GM12878 (cell line): ENCODE data around the gene PXT1.

Experiments used
- CHD2 ChIP-seq: IDR thresholded peaks from 2 replicates; pipeline ENCODE4 v1.6.1; 2011; ENCODE audit warnings: low read depth, low read length, improper control_type of control experiment, borderline replicate concordance
- CTCF ChIP-seq, 3 experiments: IDR thresholded peaks in 2 of 3; conservative IDR thresholded peaks in 1 of 3; 2 replicates each; pipeline ENCODE4 v1.5.1; 2011; ENCODE audit warnings: low read depth in 3 of 3, low read length in 3 of 3, mild to moderate bottlenecking in 3 of 3, control low read depth in 2 of 3, moderate library complexity in 2 of 3, inconsistent platforms in 1 of 3, mixed read lengths in 1 of 3; ENCODE audit not compliant: control insufficient read depth in 2 of 3, insufficient read depth in 1 of 3; ENCODE audit errors: extremely low read depth in 1 of 3
- EP300 ChIP-seq, 2 experiments: fragments of 150-350 bp in 1 of 2; IDR thresholded peaks; 2 replicates each; pipeline ENCODE4 v1.6.1; 2011 to 2012; ENCODE audit warnings: low read depth in 2 of 2, low read length in 2 of 2, borderline replicate concordance in 1 of 2, improper control_type of control experiment in 1 of 2, inconsistent platforms in 1 of 2; ENCODE audit not compliant: control insufficient read depth in 1 of 2
- GABPA ChIP-seq: IDR thresholded peaks from 2 replicates; pipeline ENCODE4 v1.6.1; 2014; ENCODE audit warnings: antibody characterized with exemption, low read depth, mild to moderate bottlenecking, inconsistent platforms
- SKIL ChIP-seq: fragments of 450-650 bp; IDR thresholded peaks from 2 replicates; pipeline ENCODE4 v1.6.1; 2017; ENCODE audit warnings: mild to moderate bottlenecking, low read depth, inconsistent platforms; ENCODE audit not compliant: poor library complexity, severe bottlenecking
- TAF1 ChIP-seq: IDR thresholded peaks from 2 replicates; pipeline ENCODE4 v1.6.1; 2011; ENCODE audit warnings: mild to moderate bottlenecking, low read depth, low read length, borderline replicate concordance
- TARDBP ChIP-seq: IDR thresholded peaks from 2 replicates; pipeline ENCODE4 v1.6.1; 2016; ENCODE audit warnings: borderline replicate concordance
- USF1 ChIP-seq: IDR thresholded peaks from 2 replicates; pipeline ENCODE4 v1.6.1; 2011; ENCODE audit warnings: borderline replicate concordance, low read depth, mild to moderate bottlenecking, moderate library complexity, mixed read lengths, low read length; ENCODE audit not compliant: insufficient read depth; ENCODE audit errors: extremely low read length
- ZBTB40 ChIP-seq: fragments of 450-650 bp; IDR thresholded peaks from 2 replicates; pipeline ENCODE4 v1.6.1; 2016; ENCODE audit warnings: mild to moderate bottlenecking, moderate library complexity, borderline replicate concordance

GRCh38 chr6:36375644-36376155 lies 67.0 kb downstream of the PXT1 start:
- TF ChIP-seq CTCF (IDR thresholded peaks at IDR 0.05 in 2 of 3, conservative IDR thresholded peaks at IDR 0.05 in 1 of 3; ENCODE audit: control insufficient read depth in 2 of 3, extremely low read depth in 1 of 3, insufficient read depth in 1 of 3, low read depth in 3 of 3, low read length in 3 of 3): no peak
- no peak for TF ChIP-seq SKIL
- no peak for TF ChIP-seq USF1
- TF ChIP-seq CHD2: no peak
- no peak for TF ChIP-seq ZBTB40
- TF ChIP-seq GABPA: no peak
- TF ChIP-seq EP300 (IDR thresholded peaks at IDR 0.05; ENCODE audit: borderline replicate concordance in 1 of 2, control insufficient read depth in 1 of 2, low read depth in 2 of 2, low read length in 2 of 2): no peak
- TF ChIP-seq TAF1: no peak
- TF ChIP-seq TARDBP: no peak
